ENCODE results near the gene RINL. TPM values are rescaled to one million over a fixed set of nuclear protein-coding genes. Genes with fewer than 3 reads are reported as not detected.

RINL gene
- total RNA-seq: 3.2 and 4.2 TPM in 2 replicates

GRCh38 chr19:38877781-38878574, at the start of gene RINL:
RINL (minus strand) TSS chr19:38878275; CDS start chr19:38876742, 1,533 bp downstream.

GRCh38 chr19:38899447-38900201, 21.5 kb upstream of the RINL start, which contains the start of the genes NFKBIB and SIRT2:
NFKBIB (plus strand) TSS chr19:38899969; CDS start chr19:38900033, 64 bp downstream.
SIRT2 (minus strand) TSS chr19:38899618; CDS start chr19:38899521, 97 bp downstream.

GRCh38 chr19:38849860-38850435, 28.1 kb downstream of the RINL start, which contains the start of gene HNRNPL:
HNRNPL (minus strand) TSS chr19:38849986; CDS start chr19:38849966, 20 bp downstream.

Other genes with a start within 250 kb of the RINL start
- gene ACTN4, start 230.6 kb downstream of the RINL start, total RNA-seq: 242 and 368 TPM in 2 replicates
- gene CAPN12, start 133.8 kb downstream of the RINL start, total RNA-seq: not detected in 2 replicates
- gene LGALS7, start 104.8 kb downstream of the RINL start, total RNA-seq: not detected in 2 replicates
- gene LGALS7B, start 89.1 kb downstream of the RINL start, total RNA-seq: not detected in 2 replicates
- gene LGALS4, start 65.3 kb downstream of the RINL start, total RNA-seq: 0.09 TPM in 1 of 2 replicates, not detected in the other
- gene ECH1, start 46.5 kb downstream of the RINL start, total RNA-seq: 19.3 and 36.8 TPM in 2 replicates
- gene HNRNPL, start 28.3 kb downstream of the RINL start, total RNA-seq: 239 and 308 TPM in 2 replicates
- 43.9 and 44.0 TPM in 2 replicates for gene SIRT2, start 21.3 kb upstream of the RINL start, total RNA-seq
- gene NFKBIB, start 21.7 kb upstream of the RINL start, total RNA-seq: 10.9 and 14.0 TPM in 2 replicates
- not detected in 2 replicates for gene CCER2, start 33.9 kb upstream of the RINL start, total RNA-seq
- 13.9 and 15.0 TPM in 2 replicates for gene SARS2, start 52.5 kb upstream of the RINL start, total RNA-seq
- 36.9 and 48.1 TPM in 2 replicates for gene MRPS12, start 52.7 kb upstream of the RINL start, total RNA-seq
- 14.8 and 17.7 TPM in 2 replicates for gene FBXO17, start 97.5 kb upstream of the RINL start, total RNA-seq
- gene FBXO27, start 154.3 kb upstream of the RINL start, total RNA-seq: 0.54 and 0.94 TPM in 2 replicates
- not detected in 2 replicates for gene ACP7, start 206.1 kb upstream of the RINL start, total RNA-seq
- 7.0 and 9.9 TPM in 2 replicates for gene PAK4, start 247.5 kb upstream of the RINL start, total RNA-seq

Measured in endothelial cell of coronary artery (primary cell).